ENCODE data around the gene ACOT13. TPM values are rescaled to one million over a fixed set of nuclear protein-coding genes. Genes with fewer than 3 reads are reported as not detected.
"Not testable (repeated sequence)": the region's sequence is repeated elsewhere in the genome, so short reads cannot be mapped to it uniquely, and the experiment has no call there.

ACOT13 gene
- total RNA-seq, 2 donors from 2014 or later, result 2.6 to 3.4 TPM

DNA sequence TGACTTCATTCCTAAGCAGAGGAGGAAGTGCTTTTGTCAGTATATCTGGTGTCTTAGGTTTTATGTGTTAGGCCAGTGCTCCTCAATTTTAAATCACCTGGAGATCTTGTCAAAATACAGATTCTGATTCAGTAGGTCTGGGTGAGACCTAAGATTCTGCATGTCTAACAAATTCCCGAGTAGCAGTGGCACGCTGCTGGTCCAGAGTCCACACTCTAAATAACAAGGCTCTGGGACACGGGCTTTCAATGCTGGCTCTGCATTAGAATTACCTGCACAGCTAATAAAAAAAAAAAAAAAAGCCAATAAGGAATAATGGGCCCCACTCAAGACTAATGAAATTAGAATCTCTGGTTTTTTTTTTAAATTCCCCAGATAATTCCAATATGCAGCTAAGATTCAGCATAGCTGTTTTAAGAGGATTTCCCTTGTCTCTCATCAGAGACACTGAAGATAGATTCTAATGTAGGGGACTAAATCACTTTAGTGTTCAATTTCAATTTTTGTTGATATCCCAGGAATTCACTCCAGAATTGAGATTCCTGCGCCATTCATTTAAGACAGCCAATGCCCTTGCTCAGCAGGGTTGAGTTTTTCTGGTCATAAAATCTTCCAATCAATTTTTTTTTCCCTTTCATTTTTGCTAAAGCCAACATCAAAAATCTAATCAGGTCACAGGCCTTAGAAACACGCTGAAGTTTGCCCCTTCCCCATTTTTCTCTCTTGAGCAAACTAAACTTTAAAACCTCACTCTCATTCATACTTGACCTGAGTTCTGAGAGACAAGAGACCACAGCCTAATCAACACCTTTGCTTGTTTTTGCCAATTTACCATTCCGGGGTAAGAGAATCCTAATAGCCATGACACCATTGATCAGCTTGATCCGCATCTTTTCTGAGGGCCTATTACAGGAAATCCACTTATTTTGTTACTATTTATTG is 2.6 kb upstream of the ACOT13 start:
- DNase-seq (no peak), ATAC-seq (no peak)
- TF ChIP-seq, protein P1, sequence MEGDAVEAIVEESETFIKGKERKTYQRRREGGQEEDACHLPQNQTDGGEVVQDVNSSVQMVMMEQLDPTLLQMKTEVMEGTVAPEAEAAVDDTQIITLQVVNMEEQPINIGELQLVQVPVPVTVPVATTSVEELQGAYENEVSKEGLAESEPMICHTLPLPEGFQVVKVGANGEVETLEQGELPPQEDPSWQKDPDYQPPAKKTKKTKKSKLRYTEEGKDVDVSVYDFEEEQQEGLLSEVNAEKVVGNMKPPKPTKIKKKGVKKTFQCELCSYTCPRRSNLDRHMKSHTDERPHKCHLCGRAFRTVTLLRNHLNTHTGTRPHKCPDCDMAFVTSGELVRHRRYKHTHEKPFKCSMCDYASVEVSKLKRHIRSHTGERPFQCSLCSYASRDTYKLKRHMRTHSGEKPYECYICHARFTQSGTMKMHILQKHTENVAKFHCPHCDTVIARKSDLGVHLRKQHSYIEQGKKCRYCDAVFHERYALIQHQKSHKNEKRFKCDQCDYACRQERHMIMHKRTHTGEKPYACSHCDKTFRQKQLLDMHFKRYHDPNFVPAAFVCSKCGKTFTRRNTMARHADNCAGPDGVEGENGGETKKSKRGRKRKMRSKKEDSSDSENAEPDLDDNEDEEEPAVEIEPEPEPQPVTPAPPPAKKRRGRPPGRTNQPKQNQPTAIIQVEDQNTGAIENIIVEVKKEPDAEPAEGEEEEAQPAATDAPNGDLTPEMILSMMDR (IDR thresholded peaks at IDR 0.05), result no peak
- TF ChIP-seq POLR2A (IDR thresholded peaks at IDR 0.05), result no peak
- no peaks in the 10 kb centered on the region for H3K9me3 ChIP-seq
- no peaks in the 10 kb centered on the region for H3K27me3 ChIP-seq
- intact Hi-C loops (cut with DNase I), result no loop called here
- H3K27ac ChIP-seq, result no peak overlapping the region
- peaks cover 0 to 2% of the 10 kb centered on the region in 2 donors for H3K36me3 ChIP-seq (replicated peaks in 1 of 2; ENCODE audit: insufficient read depth in 1 of 2, low read depth in 2 of 2)
- H3K4me1 ChIP-seq, result peaks cover 47% of the 10 kb centered on the region
- 76 to 87% methylated on average over 7 of the region's 7 CpGs for WGBS, 2 donors
- no peak overlapping the region for H3K4me3 ChIP-seq

DNA sequence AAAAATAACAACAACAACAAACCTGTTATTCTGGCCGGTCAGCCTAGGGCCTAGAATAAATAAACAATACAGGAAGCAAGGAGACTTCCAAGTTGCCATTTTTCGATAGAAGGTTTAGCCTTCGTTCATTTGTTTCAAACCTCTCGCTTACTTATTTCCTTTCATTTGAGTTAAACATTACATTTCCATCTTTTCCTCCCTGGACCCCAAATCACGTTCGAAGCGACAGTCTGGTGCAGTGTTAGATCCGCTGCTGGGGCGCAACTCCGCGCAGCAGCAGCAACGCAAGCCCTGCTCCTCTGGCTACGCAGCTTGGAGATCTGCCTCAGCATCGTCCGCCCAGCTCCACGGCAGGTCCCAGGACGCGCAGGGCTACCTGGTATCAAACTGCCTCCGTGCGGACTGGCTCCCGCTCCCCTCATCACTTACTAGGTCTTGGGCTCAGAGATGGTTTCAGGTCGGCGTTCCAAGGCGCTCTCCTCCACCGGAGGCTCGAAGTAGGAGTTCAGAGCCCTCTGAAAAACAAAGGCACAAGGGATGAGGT is 708 bp upstream of the ACOT13 start:
- peak overlapping the region; percentile 66 to 71 for H3K4me3 ChIP-seq
- H3K27me3 ChIP-seq, result no peaks in the 10 kb centered on the region
- TF ChIP-seq, protein P1 (IDR thresholded peaks at IDR 0.05), result no peak
- TF ChIP-seq POLR2A (IDR thresholded peaks at IDR 0.05), result no peak
- DNase-seq (peak; percentile 31 to 48 (median 38)), ATAC-seq (peak; percentile 39)
- H3K36me3 ChIP-seq (replicated peaks in 1 of 2; ENCODE audit: insufficient read depth in 1 of 2, low read depth in 2 of 2), result peaks cover 0 to 2% of the 10 kb centered on the region in 2 donors
- intact Hi-C loops (cut with DNase I), result no loop called here
- peak overlapping the region; percentile 65 to 96 (median 92) for H3K27ac ChIP-seq
- H3K9me3 ChIP-seq, result no peaks in the 10 kb centered on the region
- H3K4me1 ChIP-seq, result peaks cover 47% of the 10 kb centered on the region
- WGBS, 2 donors, result 0% methylated on average over 14 to 26 of the region's 26 CpGs

DNA sequence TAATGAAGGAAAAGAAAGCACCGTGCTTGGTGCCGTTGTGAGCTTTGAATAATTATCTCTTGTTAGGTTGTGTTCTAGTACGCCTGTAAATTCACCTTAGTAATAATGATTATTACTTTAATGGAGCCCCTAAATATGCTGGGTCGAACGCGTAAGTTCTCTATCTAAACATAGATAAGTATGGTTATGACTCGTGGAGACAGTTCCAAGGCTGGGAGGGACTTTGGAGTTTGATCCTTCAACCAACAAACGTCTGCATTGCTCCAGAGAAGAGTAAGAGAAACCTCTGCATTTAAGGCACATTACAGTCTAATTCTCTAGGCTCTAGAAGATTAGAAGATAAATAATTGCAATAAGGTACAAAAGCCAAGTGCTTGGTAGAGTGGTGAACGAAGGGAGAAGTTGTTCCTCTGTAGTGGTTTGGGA is 514 bp downstream of the ACOT13 start:
- ATAC-seq, result no peak
- Histone ChIP-seq H3K9me3 (no peaks in the 10 kb centered on the region), H3K27me3 (no peaks in the 10 kb centered on the region), H3K27ac (peak overlapping the region; percentile 65 to 96 (median 92)), H3K4me1 (peaks cover 42% of the 10 kb centered on the region), H3K36me3 (replicated peaks in 1 of 2; ENCODE audit: insufficient read depth in 1 of 2, low read depth in 2 of 2) (peaks cover 0 to 2% of the 10 kb centered on the region in 2 donors), H3K4me3 (peak overlapping the region; percentile 66 to 71)
- TF ChIP-seq, protein P1 (IDR thresholded peaks at IDR 0.05), result no peak
- DNase-seq, result peak in 1 of 4 donors; percentile 30
- intact Hi-C loops (cut with DNase I), result no loop called here
- 1 to 5% methylated on average over 9 of the region's 9 CpGs for WGBS, 2 donors

DNA sequence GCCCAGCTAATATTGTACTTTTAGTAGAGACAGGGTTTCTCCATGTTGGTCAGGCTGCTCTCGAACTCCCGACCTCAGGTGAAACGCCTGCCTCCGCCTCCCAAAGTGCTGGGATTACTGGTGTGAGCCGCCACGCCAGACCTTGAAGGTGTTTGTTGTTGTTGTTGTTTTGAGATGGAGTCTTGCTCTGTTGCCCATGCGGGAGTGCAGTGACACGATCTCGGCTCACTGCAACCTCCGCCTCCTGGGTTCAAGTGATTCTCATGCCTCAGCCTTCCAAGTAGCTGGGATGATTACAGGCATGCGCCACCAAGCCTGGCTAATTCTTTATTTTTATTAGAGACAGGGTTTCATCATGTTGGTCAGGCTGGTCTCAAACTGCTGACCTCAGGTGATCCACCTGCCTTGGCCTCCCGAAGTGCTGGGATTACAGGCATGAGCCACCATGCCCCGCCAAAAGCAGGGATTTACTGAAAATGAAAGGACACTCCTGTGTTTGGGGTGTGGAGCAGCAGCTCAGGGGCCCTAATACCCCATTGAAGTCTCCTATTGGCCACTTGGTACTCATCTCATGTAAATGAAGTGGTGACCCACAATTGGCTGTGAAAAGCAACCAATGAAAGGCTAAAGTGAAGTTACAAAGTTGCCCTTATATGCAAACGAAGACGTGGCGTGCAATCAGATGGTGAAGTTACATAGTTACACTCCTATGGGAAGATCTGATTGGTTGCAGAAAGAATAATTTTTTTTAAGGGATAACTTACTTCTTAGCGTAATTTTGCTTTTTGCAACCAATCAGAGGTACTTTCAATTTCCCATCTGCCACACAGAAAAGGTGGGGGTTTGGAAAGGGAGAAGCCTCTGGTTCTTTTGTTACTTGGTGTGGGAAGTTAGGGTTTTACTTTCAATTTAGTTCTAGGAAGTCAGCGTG is 1.5 kb downstream of the ACOT13 start:
- 88 to 95% methylated on average over 17 to 18 of the region's 18 CpGs for WGBS, 2 donors
- H3K4me3 ChIP-seq; intact Hi-C loops (cut with DNase I); DNase-seq; H3K9me3 ChIP-seq; ATAC-seq; H3K36me3 ChIP-seq (replicated peaks in 1 of 2; ENCODE audit: insufficient read depth in 1 of 2, low read depth in 2 of 2); H3K27me3 ChIP-seq: not testable (repeated sequence)
- Histone ChIP-seq H3K27ac (peak overlapping the region in 3 of 4 donors; percentile 65 to 96 (median 95)), H3K4me1 (peaks cover 38% of the 10 kb centered on the region)

DNA sequence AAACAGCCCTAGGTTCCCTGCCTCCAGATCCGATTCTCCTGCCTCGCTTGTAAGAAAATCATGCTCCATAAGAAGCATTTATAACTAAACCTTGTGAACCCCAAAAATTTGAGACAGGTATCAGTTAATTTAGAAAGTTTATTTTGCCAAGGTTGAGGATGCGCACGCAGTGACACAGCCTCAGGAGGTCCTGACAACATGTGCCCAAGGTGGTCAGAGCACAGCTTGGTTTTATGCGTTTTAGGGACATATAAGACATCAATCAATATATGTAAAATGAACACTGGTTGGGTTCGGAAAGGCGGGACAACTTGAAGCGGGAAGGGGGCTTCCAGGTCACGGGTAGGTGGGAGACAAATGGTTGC is 2.1 kb downstream of the ACOT13 start:
- no peak for ATAC-seq
- Histone ChIP-seq H3K4me3 (no peak overlapping the region), H3K27me3 (no peaks in the 10 kb centered on the region), H3K27ac (no peak overlapping the region), H3K4me1 (peaks cover 34% of the 10 kb centered on the region), H3K9me3 (no peaks in the 10 kb centered on the region), H3K36me3 (replicated peaks in 1 of 2; ENCODE audit: insufficient read depth in 1 of 2, low read depth in 2 of 2) (no peaks in the 10 kb centered on the region)
- WGBS, 2 donors, result 96% methylated on average over 9 of the region's 9 CpGs
- no peak for DNase-seq
- intact Hi-C loops (cut with DNase I), result no loop called here
- TF ChIP-seq POLR2A (IDR thresholded peaks at IDR 0.05), result no peak
- TF ChIP-seq, protein P1 (IDR thresholded peaks at IDR 0.05), result no peak

DNA sequence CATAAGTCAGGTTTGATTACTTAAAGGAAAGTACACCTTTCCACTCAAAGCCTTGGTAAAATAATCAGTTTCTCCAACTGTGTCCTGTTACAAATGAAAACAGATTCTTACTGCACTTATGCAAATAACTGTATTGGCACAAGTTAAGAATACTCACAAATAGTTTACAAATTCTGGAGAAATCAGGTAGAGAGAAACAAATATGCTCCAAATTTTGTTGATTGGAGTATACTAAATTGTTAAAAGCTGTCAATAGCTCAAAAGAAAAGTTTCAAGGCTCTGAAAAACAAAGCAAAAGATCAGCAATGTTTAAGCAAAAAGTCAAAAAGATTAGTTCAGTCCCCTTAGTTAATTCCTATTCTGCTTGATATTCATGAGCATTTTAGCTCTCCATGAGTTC is 3.6 kb downstream of the ACOT13 start:
- H3K36me3 ChIP-seq (replicated peaks in 1 of 2; ENCODE audit: insufficient read depth in 1 of 2, low read depth in 2 of 2); intact Hi-C loops (cut with DNase I); DNase-seq; H3K27me3 ChIP-seq; H3K27ac ChIP-seq; ATAC-seq; H3K4me3 ChIP-seq; H3K9me3 ChIP-seq: not testable (repeated sequence)
- peaks cover 20% of the 10 kb centered on the region for H3K4me1 ChIP-seq

DNA sequence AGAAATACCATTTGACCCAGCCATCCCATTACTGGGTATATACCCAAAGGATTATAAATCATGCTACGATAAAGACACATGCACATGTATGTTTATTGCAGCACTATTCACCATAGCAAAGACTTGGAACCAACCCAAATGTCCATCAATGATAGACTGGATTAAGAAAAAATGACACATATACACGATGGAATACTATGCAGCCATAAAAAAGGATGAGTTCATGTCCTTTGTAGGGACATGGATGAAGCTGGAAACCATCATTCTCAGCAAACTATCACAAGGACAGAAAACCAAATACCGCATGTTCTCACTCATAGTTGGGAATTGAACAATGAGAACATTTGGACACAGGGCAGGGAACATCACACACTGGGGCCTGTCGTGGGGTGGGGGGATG is 4.2 kb downstream of the ACOT13 start:
- DNase-seq; ATAC-seq; H3K4me3 ChIP-seq; H3K36me3 ChIP-seq (replicated peaks in 1 of 2; ENCODE audit: insufficient read depth in 1 of 2, low read depth in 2 of 2); H3K9me3 ChIP-seq; intact Hi-C loops (cut with DNase I); H3K27ac ChIP-seq; H3K27me3 ChIP-seq: not testable (repeated sequence)
- H3K4me1 ChIP-seq, result peaks cover 14% of the 10 kb centered on the region
- WGBS, 2 donors, result 95% methylated on average over 4 of the region's 4 CpGs
